Nucleus accumbens (tissue), 56 donors: ENCODE data around the gene GRIN2C.
A peak's percentile ranks its signal among the peaks of the same experiment; 100 is the strongest.
"Not testable (repeated sequence)": the region's sequence is repeated elsewhere in the genome, so short reads cannot be mapped to it uniquely, and the experiment has no call there.

Experiments
- DNase-seq, 56 donors: peaks; one replicate each; lab custom pipeline; 2025; lab: John Stamatoyannopoulos, UW

The GRIN2C gene

GRCh38 chr17:74881073-74881472 is 21.4 kb upstream of the GRIN2C start:
- no peak for DNase-seq

- DNase-seq, result no peak
These were observed 19.6 kb upstream of the GRIN2C start for GRCh38 chr17:74879308-74879707.

- no peak for DNase-seq
These were observed 19.0 kb upstream of the GRIN2C start for GRCh38 chr17:74878658-74879057.

- no peak for DNase-seq
These were observed 18.2 kb upstream of the GRIN2C start for GRCh38 chr17:74877592-74878548.

- DNase-seq, result no peak
These were observed 16.4 kb upstream of the GRIN2C start for GRCh38 chr17:74875977-74876593.

GRCh38 chr17:74875155-74875976 is 15.7 kb upstream of the GRIN2C start:
- DNase-seq, result no peak

GRCh38 chr17:74874615-74875037 is 14.9 kb upstream of the GRIN2C start:
- no peak for DNase-seq

- no peak for DNase-seq
These were observed 14.4 kb upstream of the GRIN2C start for GRCh38 chr17:74873874-74874614.

- peak; percentile 96 to 100 (median 99) for DNase-seq
These were observed 13.6 kb upstream of the GRIN2C start for GRCh38 chr17:74873037-74873873.

- no peak for DNase-seq
These were observed 12.8 kb upstream of the GRIN2C start, which contains the start of gene FDXR for GRCh38 chr17:74872313-74873036. TSS of gene FDXR (minus strand) at chr17:74872994. CDS start at chr17:74872944, 50 bp downstream.

GRCh38 chr17:74871356-74872076 is 11.8 kb upstream of the GRIN2C start:
- no peak for DNase-seq

GRCh38 chr17:74870512-74870911 is 10.8 kb upstream of the GRIN2C start:
- DNase-seq, result no peak

- not testable (repeated sequence) for DNase-seq
These were observed 10.3 kb upstream of the GRIN2C start for GRCh38 chr17:74870028-74870427.

- no peak for DNase-seq
These were observed 9.2 kb upstream of the GRIN2C start for GRCh38 chr17:74868908-74869255.

- DNase-seq, result no peak
These were observed 8.7 kb upstream of the GRIN2C start for GRCh38 chr17:74868251-74868907.

GRCh38 chr17:74866198-74866835 is 6.6 kb upstream of the GRIN2C start:
- DNase-seq, result no peak
